Hair follicle dermal papilla cell (primary cell): ENCODE results near the gene CALB2. TPM values are rescaled to one million over a fixed set of nuclear protein-coding genes. Genes with fewer than 3 reads are reported as not detected.

Experiments
- total RNA-seq: library from RNA; depleted of rRNA; stranded (reverse); fragments of >200 nt; gene quantifications from 2 replicates; pipeline ENCODE4 v1.2.3, GENCODE V29; 2012

The CALB2 gene, protein sequence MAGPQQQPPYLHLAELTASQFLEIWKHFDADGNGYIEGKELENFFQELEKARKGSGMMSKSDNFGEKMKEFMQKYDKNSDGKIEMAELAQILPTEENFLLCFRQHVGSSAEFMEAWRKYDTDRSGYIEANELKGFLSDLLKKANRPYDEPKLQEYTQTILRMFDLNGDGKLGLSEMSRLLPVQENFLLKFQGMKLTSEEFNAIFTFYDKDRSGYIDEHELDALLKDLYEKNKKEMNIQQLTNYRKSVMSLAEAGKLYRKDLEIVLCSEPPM
- 0.24 and 0.32 TPM in 2 replicates for total RNA-seq

DNA sequence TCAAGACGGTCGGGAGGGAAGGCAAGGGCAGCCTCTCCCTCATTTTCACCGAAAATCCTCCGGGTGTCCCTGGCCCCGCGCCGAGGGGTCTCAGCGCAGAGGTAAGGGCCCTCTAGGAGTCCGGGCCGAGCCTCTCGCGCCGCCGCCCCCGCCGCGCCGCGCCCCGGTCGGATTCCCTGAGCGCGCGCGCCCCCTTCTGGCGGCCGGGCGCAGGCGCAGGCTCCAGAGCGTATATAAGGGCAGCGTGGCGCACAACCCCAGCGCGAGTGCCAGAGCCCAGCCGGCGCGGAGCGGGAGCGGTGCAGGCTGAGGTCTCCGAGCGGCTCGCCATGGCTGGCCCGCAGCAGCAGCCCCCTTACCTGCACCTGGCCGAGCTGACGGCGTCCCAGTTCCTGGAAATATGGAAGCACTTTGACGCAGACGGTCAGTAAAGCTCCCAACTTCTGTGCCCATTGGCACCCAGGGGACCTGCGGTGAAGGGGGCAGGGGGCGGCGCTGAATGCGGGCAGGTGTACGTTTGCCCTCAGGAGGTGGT lies at the start of gene CALB2:
Gene CALB2, plus strand, starts transcription at position 260 of the 535 bp plus-strand sequence. Its CDS starts 70 bp downstream, at position 330.

Other genes starting within 250 kb of the CALB2 start
- gene HYDIN, start 128.0 kb upstream of the CALB2 start, total RNA-seq = 0.32 and 2.7 TPM in 2 replicates
- gene CMTR2, start 69.3 kb upstream of the CALB2 start, total RNA-seq = 35.3 and 40.1 TPM in 2 replicates
- gene TLE7, start 83.3 kb downstream of the CALB2 start, total RNA-seq = not detected in 2 replicates
- gene ZNF23, start 103.5 kb downstream of the CALB2 start, total RNA-seq = 9.7 and 12.3 TPM in 2 replicates
- gene ZNF19, start 130.6 kb downstream of the CALB2 start, total RNA-seq = 5.2 and 5.8 TPM in 2 replicates
- not detected in 2 replicates for gene CHST4, start 167.7 kb downstream of the CALB2 start, total RNA-seq
- under 0.01 and 0.16 TPM in 2 replicates for gene TAT, start 218.4 kb downstream of the CALB2 start, total RNA-seq